GM18873 (cell line): ENCODE data around the gene PTPRK.

Experiments used
- ATAC-seq: cut with Tn5 transposase; IDR thresholded peaks from one replicate; pipeline ENCODE4 v1.9.1; 2021; ENCODE audit warnings: mild to moderate bottlenecking, moderate library complexity, moderate number of reproducible peaks; ENCODE audit not compliant: unreplicated experiment, low FRiP score

Gene PTPRK

DNA sequence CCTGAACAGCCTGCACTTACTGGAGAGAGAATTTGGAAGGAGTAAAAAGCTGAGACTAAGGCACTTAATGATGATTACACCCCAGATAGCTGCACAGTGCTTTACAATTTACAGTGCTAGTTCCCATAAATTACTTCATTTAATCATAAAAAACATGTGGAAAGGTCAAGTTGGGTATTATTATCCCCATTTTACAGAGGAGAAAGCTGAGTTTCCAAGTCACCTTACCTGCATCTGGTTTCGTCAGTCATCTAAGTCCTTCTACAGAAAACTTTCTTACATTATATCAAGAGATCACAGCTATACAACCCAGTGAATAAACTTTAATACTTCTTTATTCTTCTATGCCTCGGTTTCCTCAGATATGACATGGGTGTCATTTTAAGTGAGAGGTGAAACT is 3.3 kb downstream of the PTPRK start:
- no peak for ATAC-seq

DNA sequence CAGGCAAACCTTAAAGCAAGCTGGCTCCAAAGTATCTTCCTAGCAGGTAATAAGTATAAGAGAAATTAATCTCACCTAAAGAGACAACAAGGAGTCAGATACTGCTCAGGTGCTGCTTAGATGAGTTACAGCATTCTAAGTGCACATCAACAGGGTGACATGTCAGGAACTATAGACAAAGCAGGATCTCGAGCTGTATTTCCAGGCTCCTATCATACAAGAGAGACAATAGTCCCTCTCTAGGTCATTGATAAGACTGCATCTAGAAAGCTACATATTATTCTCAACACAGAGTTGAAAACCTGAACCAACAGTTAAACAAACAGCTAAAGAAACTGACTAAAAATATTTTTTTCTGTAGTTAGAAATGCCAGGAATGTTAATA is 3.9 kb downstream of the PTPRK start:
- ATAC-seq = no peak

GRCh38 chr6:128515550-128516513 is 4.6 kb downstream of the PTPRK start:
- ATAC-seq = no peak

- no peak for ATAC-seq
Measured at GRCh38 chr6:128513878-128514277, 6.5 kb downstream of the PTPRK start.

DNA sequence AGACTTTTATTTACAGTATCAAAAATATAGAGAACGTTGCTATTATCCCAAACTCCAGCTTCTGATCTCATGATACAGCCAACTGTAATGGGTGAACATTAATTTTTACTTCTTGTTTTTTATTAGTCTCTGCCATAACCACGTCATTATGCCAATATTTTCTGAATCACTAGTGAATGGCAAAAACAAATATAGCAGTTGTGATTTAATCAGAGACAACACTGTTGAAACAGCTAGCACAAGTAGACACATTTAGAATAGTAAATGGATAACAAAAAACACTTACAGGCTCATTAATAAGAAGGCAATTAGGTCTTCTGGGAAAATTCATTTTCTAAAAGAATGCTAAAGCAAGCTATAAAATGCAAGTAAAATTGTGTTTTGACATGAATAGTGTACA is 8.1 kb downstream of the PTPRK start:
- no peak for ATAC-seq

GRCh38 chr6:128511506-128511905 is 8.9 kb downstream of the PTPRK start:
- peak; percentile 78 for ATAC-seq

GRCh38 chr6:128509709-128510108 is 10.7 kb downstream of the PTPRK start:
- no peak for ATAC-seq

GRCh38 chr6:128508588-128509296 is 11.7 kb downstream of the PTPRK start:
- no peak for ATAC-seq

- ATAC-seq = no peak
Measured at GRCh38 chr6:128507337-128508310, 12.8 kb downstream of the PTPRK start.

- ATAC-seq = no peak
Measured at GRCh38 chr6:128505603-128506002, 14.8 kb downstream of the PTPRK start.

DNA sequence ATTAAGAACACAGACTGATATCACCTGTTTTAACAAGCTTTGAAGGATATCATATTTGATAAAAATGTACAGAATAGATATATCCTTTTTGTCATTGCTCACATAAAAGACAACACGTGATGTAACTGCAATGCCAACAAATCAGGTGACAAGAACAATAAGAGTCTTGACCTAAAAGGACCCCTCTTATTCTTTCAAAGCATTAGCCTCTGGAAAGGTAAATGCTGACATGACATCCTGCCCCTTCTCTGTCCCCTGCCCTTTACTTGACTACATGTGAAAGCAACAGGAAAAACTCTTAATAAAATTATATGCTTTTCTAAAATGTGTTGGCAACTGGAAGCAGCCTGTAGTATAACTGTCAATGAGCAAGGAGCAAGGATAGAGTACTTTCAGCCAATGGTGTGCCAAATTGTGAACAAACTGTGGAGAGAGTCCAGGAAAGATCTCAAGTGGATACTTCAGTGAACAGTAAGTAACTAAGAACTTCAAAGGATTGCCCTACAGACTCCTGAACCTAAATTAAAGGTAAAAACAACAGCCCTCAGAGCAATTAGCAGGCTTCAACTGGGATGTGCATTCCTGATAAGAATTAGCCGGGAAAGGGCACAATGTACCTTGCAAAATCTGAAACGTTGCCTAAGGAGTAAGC is 16.3 kb downstream of the PTPRK start:
- no peak for ATAC-seq

DNA sequence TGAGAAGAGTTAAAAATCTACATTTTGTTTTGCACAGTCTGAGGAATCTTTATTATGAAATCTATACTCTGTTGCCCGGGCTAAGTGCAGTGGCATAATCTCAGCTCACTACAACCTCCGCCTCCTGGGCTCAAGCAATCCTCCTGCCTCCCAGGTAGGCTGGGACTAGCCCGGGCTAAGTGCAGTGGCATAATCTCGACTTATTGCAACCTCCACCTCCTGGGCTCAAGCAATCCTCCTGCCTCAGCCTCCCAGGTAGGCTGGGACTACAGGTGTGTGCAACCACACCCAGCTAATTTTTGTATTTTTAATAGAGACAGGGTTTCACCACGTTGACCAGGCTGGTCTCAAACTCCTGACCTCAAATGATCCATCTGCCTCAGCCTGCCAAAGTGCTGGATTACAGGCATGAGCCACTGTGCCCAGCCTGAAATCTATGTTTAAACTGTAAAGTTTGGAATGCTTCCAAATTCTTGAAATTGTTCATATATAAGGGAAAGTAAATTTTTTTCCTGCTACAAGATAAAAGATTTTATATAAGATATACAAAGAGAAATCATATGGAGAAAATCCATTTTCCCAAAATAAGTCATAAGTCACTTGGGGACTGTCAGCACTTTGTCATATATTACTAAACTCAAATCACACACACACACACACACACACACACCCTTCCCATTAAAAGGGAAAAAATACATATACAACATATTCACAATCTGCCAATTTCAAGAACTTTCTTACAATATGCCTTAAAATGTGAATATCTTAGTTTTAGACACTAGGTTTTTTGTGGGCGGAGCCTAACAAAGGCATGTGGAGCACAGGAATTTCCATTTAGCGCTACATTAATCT is 19.4 kb downstream of the PTPRK start:
- ATAC-seq = no peak

- ATAC-seq = no peak
Measured at GRCh38 chr6:128500014-128500413, 20.4 kb downstream of the PTPRK start.

DNA sequence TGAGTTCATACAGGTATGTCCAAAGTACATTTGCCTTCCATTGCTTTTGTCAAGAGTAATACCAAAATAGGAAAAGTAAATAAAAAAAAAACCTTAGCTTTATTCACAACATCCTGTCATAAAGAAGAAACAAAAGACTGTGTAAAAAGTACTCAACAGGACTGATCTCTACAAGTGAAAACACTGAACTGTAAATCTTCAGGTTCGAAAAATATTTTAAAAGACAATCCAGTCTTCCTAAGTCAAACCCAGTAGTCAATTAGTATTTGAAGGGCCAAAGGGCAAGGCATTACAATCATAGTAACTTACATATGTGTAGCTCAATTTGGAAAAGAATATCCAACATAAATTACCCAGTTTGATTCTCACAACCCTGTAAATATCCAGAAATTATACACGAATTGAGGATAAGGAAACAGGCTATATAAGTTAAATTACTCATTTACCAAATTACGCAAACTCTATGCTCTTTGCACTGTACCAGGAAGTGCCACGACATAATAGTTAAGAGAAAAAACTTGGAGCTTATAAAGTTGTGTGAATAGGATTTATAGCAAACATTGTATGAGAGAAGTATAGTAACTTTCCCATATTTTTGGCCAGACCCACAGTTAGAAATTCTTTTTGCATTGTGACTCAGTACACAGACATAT is 21.2 kb downstream of the PTPRK start:
- ATAC-seq = no peak

DNA sequence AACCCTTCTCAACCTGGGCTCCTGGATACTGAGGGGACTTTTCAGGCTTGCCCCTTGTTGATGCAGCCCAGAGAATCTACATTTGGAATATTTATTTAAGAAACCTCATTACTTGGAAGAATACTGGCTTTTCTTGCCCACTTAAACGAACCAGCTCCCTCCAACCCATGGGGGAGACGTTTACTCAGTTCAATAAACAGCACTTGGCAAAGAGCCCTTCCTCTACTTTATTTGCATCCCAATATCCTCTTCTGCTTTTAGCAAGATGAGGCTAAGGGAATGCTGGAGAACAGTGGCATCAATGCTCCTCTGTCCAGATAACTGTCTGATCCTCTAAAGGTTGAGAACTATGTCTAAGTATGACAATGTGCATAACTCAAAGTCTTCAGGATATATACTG is 22.2 kb downstream of the PTPRK start:
- no peak for ATAC-seq

DNA sequence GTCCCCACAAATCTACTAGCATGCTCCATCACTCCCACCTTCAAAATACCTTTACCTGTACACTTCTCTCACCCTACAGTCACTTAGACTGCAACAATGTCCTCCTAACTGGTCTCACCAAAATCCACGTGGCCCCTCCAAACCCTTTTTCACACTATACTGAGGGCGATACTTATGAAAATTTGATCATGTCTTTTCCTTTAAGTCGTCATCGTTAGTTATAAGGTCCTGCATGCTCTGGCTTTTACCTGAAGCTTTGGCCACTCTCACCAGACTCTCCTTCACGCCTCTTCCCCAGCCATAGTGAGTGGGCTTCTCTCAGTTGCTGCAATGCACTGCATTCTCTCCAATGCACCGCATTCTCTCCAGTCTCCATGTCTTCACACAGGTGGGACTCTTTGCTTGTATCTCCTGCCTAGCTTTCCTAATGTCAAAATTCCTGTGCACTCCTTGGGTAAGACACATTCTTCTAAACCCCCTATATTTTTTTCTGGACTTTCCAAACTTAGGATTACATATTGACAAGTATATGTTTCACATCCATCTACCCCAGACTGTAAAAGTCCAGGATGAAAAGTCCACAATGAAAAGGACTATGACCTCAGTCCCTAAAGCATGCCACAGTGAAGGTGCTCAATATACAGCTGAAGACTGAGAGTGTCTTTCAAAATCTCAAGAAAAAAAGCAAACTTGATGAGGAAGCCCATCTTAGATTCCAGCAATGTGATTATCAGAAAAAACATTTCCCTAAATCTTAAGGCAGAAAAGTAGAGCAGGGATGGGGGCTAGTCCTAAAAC is 24.7 kb downstream of the PTPRK start:
- no peak for ATAC-seq

- no peak for ATAC-seq
Measured at GRCh38 chr6:128494440-128494839, 26.0 kb downstream of the PTPRK start.

GRCh38 chr6:128493877-128494276 is 26.5 kb downstream of the PTPRK start:
- no peak for ATAC-seq
